Gastrocnemius medialis (tissue), 4 donors: ENCODE measurements around the gene GIPC3. TPM values are rescaled to one million over a fixed set of nuclear protein-coding genes. Genes with fewer than 3 reads are reported as not detected.

Source experiments
- ATAC-seq, 2 donors: fragments of 150-250 bp; one replicate each; pipeline ENCODE4 v1.9.1; 2016
- DNase-seq, 2 donors: peaks; one replicate each; pipeline ENCODE4 v3.0.0-alpha.2; 2019
- H3K27ac ChIP-seq, 4 donors: fragments of 200-600 bp; sonication (generic); 1 replicate in 1 of 4; 2 replicates in 3 of 4; pipeline ENCODE4 v1.5.1; 2016 to 2018; ENCODE audit warnings: mild to moderate bottlenecking in 2 of 4, moderate library complexity in 1 of 4
- H3K27me3 ChIP-seq, 3 donors: fragments of 200-600 bp; sonication (generic) in 2 of 3; 1 replicate in 1 of 3; 2 replicates in 2 of 3; pipeline versions ENCODE4 v1.5.1 to v1.6.0; 2016 to 2019; ENCODE audit warnings: mild to moderate bottlenecking in 1 of 3, moderate library complexity in 1 of 3
- H3K36me3 ChIP-seq, 2 donors: fragments of 200-600 bp; sonication (generic) in 1 of 2; one replicate each; pipeline ENCODE4 v1.5.1; 2017 to 2018
- H3K4me1 ChIP-seq, 2 donors: fragments of 200-600 bp; sonication (generic) in 1 of 2; one replicate each; pipeline ENCODE4 v1.5.1; 2016 to 2017; ENCODE audit warnings: mild to moderate bottlenecking in 2 of 2
- H3K4me3 ChIP-seq, 4 donors: fragments of 200-600 bp; sonication (generic) in 3 of 4; 1 replicate in 1 of 4; 2 replicates in 3 of 4; pipeline ENCODE4 v1.5.1; 2016 to 2019; ENCODE audit warnings: mild to moderate bottlenecking in 2 of 4
- H3K9me3 ChIP-seq, 3 donors: fragments of 200-600 bp; sonication (generic) in 2 of 3; 1 replicate in 1 of 3; 2 replicates in 2 of 3; pipeline ENCODE4 v1.5.1; 2016 to 2019
- POLR2A ChIP-seq, 2 donors: fragments of 450-650 bp; IDR thresholded peaks; one replicate each; pipeline ENCODE4 v1.6.1; 2017; ENCODE audit warnings: antibody characterized with exemption in 2 of 2, mild to moderate bottlenecking in 2 of 2, moderate library complexity in 2 of 2
- in situ Hi-C, 4 donors: fragments of 200-750 bp; cut with MboI; loops; one replicate each; pipeline versions ENCODE4 v1.15.0 to v1.8.0; 2017; ENCODE audit warnings: low sequenced_read_pairs in 4 of 4
- intact Hi-C: fragments of 100-400 bp; cut with DNase I; formaldehyde crosslinking; loops from one replicate; pipeline ENCODE4 v1.15.1; 2023; ENCODE audit warnings: low total_unique reads
- total RNA-seq, 4 donors: library from RNA; depleted of rRNA; stranded (reverse); fragments of >200 nt; gene quantifications; one replicate each; pipeline versions ENCODE4 v1.1.0 to v1.2.3, GENCODE V29; 2016
- TF ChIP-seq, protein P1 (sequence below), 5 experiments: fragments of 450-650 bp in 3 of 5; fragments of 200-600 bp in 2 of 5; sonication (generic) in 2 of 5; IDR thresholded peaks in 4 of 5; conservative IDR thresholded peaks in 1 of 5; 1 replicate in 4 of 5; 2 replicates in 1 of 5; pipeline ENCODE4 v1.5.1; 2016 to 2019; ENCODE audit warnings: antibody characterized with exemption in 5 of 5, mild to moderate bottlenecking in 3 of 5, moderate library complexity in 3 of 5

GIPC3 gene
- total RNA-seq, 4 donors from 2014 or later = 0.15 to 1.1 (median 0.33) TPM

- no peak overlapping the region for H3K4me3 ChIP-seq
- no peaks in the 10 kb centered on the region for H3K4me1 ChIP-seq
- H3K36me3 ChIP-seq = no peaks in the 10 kb centered on the region
- intact Hi-C loops (loop anchor here (2.0 to 5.0 kb wide), 2 partner anchors 37 to 73 kb away; no protein-coding TSS in a partner anchor), in situ Hi-C loops (no loop called here)
- H3K27ac ChIP-seq = no peak overlapping the region
- H3K27me3 ChIP-seq = no peaks in the 10 kb centered on the region
- ATAC-seq (no peak), DNase-seq (no peak)
- no peaks in the 10 kb centered on the region for H3K9me3 ChIP-seq
- TF ChIP-seq, protein P1, sequence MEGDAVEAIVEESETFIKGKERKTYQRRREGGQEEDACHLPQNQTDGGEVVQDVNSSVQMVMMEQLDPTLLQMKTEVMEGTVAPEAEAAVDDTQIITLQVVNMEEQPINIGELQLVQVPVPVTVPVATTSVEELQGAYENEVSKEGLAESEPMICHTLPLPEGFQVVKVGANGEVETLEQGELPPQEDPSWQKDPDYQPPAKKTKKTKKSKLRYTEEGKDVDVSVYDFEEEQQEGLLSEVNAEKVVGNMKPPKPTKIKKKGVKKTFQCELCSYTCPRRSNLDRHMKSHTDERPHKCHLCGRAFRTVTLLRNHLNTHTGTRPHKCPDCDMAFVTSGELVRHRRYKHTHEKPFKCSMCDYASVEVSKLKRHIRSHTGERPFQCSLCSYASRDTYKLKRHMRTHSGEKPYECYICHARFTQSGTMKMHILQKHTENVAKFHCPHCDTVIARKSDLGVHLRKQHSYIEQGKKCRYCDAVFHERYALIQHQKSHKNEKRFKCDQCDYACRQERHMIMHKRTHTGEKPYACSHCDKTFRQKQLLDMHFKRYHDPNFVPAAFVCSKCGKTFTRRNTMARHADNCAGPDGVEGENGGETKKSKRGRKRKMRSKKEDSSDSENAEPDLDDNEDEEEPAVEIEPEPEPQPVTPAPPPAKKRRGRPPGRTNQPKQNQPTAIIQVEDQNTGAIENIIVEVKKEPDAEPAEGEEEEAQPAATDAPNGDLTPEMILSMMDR (IDR thresholded peaks at IDR 0.05 in 4 of 5, conservative IDR thresholded peaks at IDR 0.05 in 1 of 5) = no peak
- TF ChIP-seq POLR2A (IDR thresholded peaks at IDR 0.05) = no peak
Observed at GRCh38 chr19:3545669-3546034, 39.6 kb upstream of the GIPC3 start.

- Histone ChIP-seq H3K9me3 (no peaks in the 10 kb centered on the region), H3K27ac (no peak overlapping the region), H3K4me1 (no peaks in the 10 kb centered on the region), H3K4me3 (no peak overlapping the region), H3K27me3 (no peaks in the 10 kb centered on the region), H3K36me3 (no peaks in the 10 kb centered on the region)
- ATAC-seq = no peak
- in situ Hi-C loops = no loop called here
- DNase-seq = no peak
- TF ChIP-seq, protein P1 (IDR thresholded peaks at IDR 0.05 in 4 of 5, conservative IDR thresholded peaks at IDR 0.05 in 1 of 5) = no peak
- no peak for TF ChIP-seq POLR2A (IDR thresholded peaks at IDR 0.05)
- intact Hi-C loops = loop anchor here (5.0 kb wide), 1 partner anchor 36 kb away; no protein-coding TSS in a partner anchor
Observed at GRCh38 chr19:3546119-3546518, 39.2 kb upstream of the GIPC3 start.

GRCh38 chr19:3547301-3547731 is 38.0 kb upstream of the GIPC3 start:
- H3K27me3 ChIP-seq = no peaks in the 10 kb centered on the region
- no peak overlapping the region for H3K27ac ChIP-seq
- no peak overlapping the region for H3K4me3 ChIP-seq
- ATAC-seq = no peak
- no peak for DNase-seq
- no peak for TF ChIP-seq POLR2A (IDR thresholded peaks at IDR 0.05)
- TF ChIP-seq, protein P1 (IDR thresholded peaks at IDR 0.05 in 4 of 5, conservative IDR thresholded peaks at IDR 0.05 in 1 of 5) = peak in 4 of 5 experiments; percentile 14 to 47 (median 46)
- no peaks in the 10 kb centered on the region for H3K9me3 ChIP-seq
- intact Hi-C loops (loop anchor here (5.0 kb wide), 1 partner anchor 35 kb away; no protein-coding TSS in a partner anchor), in situ Hi-C loops (no loop called here)
- H3K4me1 ChIP-seq = no peaks in the 10 kb centered on the region
- H3K36me3 ChIP-seq = no peaks in the 10 kb centered on the region

DNA sequence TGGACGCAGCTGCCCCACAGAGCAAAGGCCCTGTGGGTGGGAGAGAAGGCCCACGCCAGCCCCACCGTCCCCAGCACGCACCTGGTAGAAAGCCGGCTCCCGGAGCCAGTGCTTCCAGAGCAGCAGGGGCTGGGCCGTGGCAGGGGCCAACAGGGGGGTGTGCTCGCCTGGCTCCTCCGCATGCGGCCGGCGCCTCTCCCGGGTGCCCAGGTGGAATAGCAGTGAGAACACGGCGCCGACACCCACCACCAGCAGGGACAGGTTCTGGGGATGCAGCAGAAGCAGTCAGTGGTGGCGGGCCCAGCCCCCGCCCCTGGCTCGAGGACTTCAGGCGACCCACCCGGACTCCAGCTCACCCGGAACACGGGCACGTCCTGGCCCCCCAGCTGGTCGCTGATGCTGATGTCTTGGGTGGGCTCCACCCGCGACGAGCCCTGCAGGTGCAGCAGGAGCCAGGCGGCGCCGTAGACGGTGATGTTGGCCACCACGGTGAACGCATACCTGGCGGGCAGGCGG is 37.5 kb upstream of the GIPC3 start:
- Histone ChIP-seq H3K9me3 (no peaks in the 10 kb centered on the region), H3K4me1 (peaks cover 0 to 3% of the 10 kb centered on the region in 2 donors), H3K4me3 (no peak overlapping the region), H3K27ac (no peak overlapping the region), H3K36me3 (no peaks in the 10 kb centered on the region), H3K27me3 (no peaks in the 10 kb centered on the region)
- intact Hi-C loops (loop anchor here (5.0 kb wide), 1 partner anchor 34 kb away; no protein-coding TSS in a partner anchor), in situ Hi-C loops (no loop called here)
- TF ChIP-seq POLR2A (IDR thresholded peaks at IDR 0.05) = no peak
- TF ChIP-seq, protein P1 (IDR thresholded peaks at IDR 0.05 in 4 of 5, conservative IDR thresholded peaks at IDR 0.05 in 1 of 5) = peak in 1 of 5 experiments; percentile 3
- ATAC-seq = no peak
- DNase-seq = no peak
